GM12891 (cell line): ENCODE results near the gene IPPK.

Experiments
- PAX5 ChIP-seq: IDR thresholded peaks from 2 replicates; pipeline ENCODE4 v1.6.1; 2011; ENCODE audit warnings: low read length, moderate library complexity, mild to moderate bottlenecking; ENCODE audit not compliant: insufficient read depth, severe bottlenecking
- POLR2A ChIP-seq: IDR thresholded peaks from 2 replicates; pipeline ENCODE4 v1.6.1; 2011; ENCODE audit warnings: low read depth, low read length, control low read depth
- POLR2AphosphoS5 ChIP-seq: IDR thresholded peaks from 2 replicates; pipeline ENCODE4 v1.6.1; 2011; ENCODE audit warnings: low read depth, low read length, control low read depth
- TAF1 ChIP-seq: IDR thresholded peaks from 2 replicates; pipeline ENCODE4 v1.6.1; 2011; ENCODE audit warnings: low read depth, low read length, control low read depth

GRCh38 chr9:92637886-92638620 lies 31.9 kb downstream of the IPPK start:
- TF ChIP-seq POLR2AphosphoS5 = no peak
- no peak for TF ChIP-seq POLR2A
- TF ChIP-seq TAF1 = no peak
- TF ChIP-seq PAX5 = no peak
